Calu3 (cell line): Measurements from ENCODE around the gene SH3RF1. TPM values are rescaled to one million over a fixed set of nuclear protein-coding genes. Genes with fewer than 3 reads are reported as not detected.

Experiments
- BruUV-seq: library from RNA; stranded (reverse); fragments of 400-500 nt; replicated peaks from 2 replicates; lab custom pipeline; 2021; lab: Mats Ljungman, UMichigan
- CTCF ChIA-PET: fragments of 300-600 bp; sonication (Branson Sonifier 250); formaldehyde crosslinking; loops from one replicate; lab custom pipeline; 2022; ENCODE audit warnings: antibody characterized with exemption; lab: Charles Lee
- DNase-seq: peaks from one replicate; pipeline ENCODE4 v3.0.0; 2022
- H3K27ac Mint-ChIP-seq: one replicate; pipeline ENCODE4 v1.8.0; 2022; ENCODE audit warnings: mixed read lengths; ENCODE audit not compliant: unreplicated experiment
- H3K27me3 Mint-ChIP-seq: one replicate; pipeline ENCODE4 v1.8.0; 2022; ENCODE audit warnings: mixed read lengths; ENCODE audit not compliant: unreplicated experiment
- H3K36me3 Mint-ChIP-seq: one replicate; pipeline ENCODE4 v1.8.0; 2022; ENCODE audit warnings: mild to moderate bottlenecking, moderate library complexity, mixed read lengths; ENCODE audit not compliant: insufficient read depth, unreplicated experiment
- H3K4me1 Mint-ChIP-seq: one replicate; pipeline ENCODE4 v1.8.0; 2022; ENCODE audit warnings: mild to moderate bottlenecking, low read depth, mixed read lengths; ENCODE audit not compliant: unreplicated experiment
- H3K4me3 Mint-ChIP-seq: one replicate; pipeline ENCODE4 v1.8.0; 2022; ENCODE audit warnings: mild to moderate bottlenecking, low read depth, moderate library complexity, mixed read lengths; ENCODE audit not compliant: unreplicated experiment
- H3K9me3 Mint-ChIP-seq: one replicate; pipeline ENCODE4 v1.8.0; 2022; ENCODE audit warnings: low read depth, mixed read lengths; ENCODE audit not compliant: unreplicated experiment
- intact Hi-C: fragments of 100-400 bp; cut with micrococcal nuclease; formaldehyde crosslinking; loops from one replicate; pipeline ENCODE4 v1.10.0; 2022; ENCODE audit not compliant: unreplicated experiment
- total RNA-seq: library from RNA; stranded (reverse); gene quantifications from 2 replicates; pipeline ENCODE4 v1.2.3, GENCODE V29; 2022
- TF ChIP-seq, protein P1 (sequence below): fragments of 200-600 bp; IDR thresholded peaks from one replicate; pipeline ENCODE4 v1.8.0; 2022; ENCODE audit warnings: antibody characterized with exemption; ENCODE audit not compliant: unreplicated experiment

The SH3RF1 gene
- total RNA-seq, 1 experiment from 2014 or later, result 70.1 TPM

DNA sequence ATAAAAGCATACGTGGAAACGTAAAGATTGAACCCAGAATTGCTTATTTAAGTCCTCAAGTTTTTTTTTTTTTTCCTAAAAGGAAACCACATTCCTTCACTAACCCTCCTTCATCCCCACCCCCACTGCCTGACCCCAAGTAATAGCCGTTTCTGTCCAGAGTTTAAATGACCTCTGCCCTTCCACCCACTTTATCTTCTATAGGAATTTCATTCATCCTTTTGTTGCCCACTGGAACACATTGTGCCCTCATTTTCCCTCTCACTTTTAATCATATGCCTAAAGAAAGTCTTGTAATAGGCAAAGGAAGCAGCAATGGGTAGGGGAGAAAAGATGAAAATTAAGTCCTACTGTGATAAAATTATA lies 62.7 kb downstream of the SH3RF1 start:
- Mint-ChIP-seq H3K36me3 (peaks cover 32% of the 10 kb centered on the region), H3K27me3 (no peaks in the 10 kb centered on the region), H3K27ac (no peak overlapping the region), H3K4me3 (no peak overlapping the region), H3K4me1 (peaks cover 44% of the 10 kb centered on the region), H3K9me3 (no peaks in the 10 kb centered on the region)
- TF ChIP-seq, protein P1, sequence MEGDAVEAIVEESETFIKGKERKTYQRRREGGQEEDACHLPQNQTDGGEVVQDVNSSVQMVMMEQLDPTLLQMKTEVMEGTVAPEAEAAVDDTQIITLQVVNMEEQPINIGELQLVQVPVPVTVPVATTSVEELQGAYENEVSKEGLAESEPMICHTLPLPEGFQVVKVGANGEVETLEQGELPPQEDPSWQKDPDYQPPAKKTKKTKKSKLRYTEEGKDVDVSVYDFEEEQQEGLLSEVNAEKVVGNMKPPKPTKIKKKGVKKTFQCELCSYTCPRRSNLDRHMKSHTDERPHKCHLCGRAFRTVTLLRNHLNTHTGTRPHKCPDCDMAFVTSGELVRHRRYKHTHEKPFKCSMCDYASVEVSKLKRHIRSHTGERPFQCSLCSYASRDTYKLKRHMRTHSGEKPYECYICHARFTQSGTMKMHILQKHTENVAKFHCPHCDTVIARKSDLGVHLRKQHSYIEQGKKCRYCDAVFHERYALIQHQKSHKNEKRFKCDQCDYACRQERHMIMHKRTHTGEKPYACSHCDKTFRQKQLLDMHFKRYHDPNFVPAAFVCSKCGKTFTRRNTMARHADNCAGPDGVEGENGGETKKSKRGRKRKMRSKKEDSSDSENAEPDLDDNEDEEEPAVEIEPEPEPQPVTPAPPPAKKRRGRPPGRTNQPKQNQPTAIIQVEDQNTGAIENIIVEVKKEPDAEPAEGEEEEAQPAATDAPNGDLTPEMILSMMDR, result no peak
- intact Hi-C loops, result no loop called here
- no TSS peak for BruUV-seq
- no peak for DNase-seq
- CTCF ChIA-PET, result no interaction called here

DNA sequence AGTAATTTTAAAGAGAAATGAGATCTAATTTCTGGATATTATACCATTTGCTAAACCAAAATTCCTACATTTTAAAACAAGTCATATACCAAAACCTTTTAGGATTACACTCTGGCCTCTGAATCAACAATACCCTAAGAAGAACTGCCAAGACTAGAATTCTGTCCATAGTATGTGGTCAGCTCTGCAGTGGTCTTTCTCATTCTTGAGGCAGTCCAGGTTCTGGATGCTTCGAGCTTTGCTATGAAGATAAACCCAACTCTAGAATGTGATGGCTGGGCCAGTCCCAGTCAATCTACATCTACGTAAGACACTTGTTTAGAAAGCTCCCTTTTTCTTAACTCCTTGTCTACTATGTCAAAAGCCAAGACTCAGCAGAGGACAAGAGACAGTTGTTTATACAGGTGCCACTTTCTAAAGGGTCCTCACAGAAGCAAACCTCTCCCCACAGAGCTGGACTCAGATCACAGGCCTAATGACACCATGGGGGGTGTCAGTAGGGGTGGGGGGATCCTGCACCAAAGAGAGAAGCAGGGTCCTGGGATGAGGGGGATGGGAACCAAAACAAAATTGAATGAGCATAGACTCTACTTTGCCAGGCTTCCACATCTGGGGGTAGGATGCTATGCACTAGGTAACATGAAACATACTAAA lies 63.2 kb downstream of the SH3RF1 start:
- intact Hi-C loops, result no loop called here
- CTCF ChIA-PET, result no interaction called here
- Mint-ChIP-seq H3K4me3 (no peak overlapping the region), H3K9me3 (no peaks in the 10 kb centered on the region), H3K27me3 (no peaks in the 10 kb centered on the region), H3K4me1 (peaks cover 44% of the 10 kb centered on the region), H3K27ac (no peak overlapping the region), H3K36me3 (peaks cover 32% of the 10 kb centered on the region)
- no peak for DNase-seq
- TF ChIP-seq, protein P1, result no peak
- BruUV-seq, result no TSS peak

DNA sequence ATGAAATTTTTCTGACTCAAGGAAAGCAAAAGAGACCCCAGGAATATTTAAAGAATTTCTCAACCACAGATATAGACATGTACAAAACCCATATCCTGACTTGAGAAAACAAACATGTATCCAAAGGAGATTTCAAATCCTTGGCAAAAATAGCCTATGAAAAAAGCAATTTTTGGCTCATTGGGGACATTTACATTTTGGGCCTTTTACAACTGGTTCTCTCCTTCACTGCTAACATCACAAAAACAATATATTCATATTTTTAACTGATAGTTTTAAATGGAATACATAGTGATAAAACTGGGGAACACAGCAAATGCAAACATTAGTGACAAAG lies 65.0 kb downstream of the SH3RF1 start:
- DNase-seq, result no peak
- peaks cover 53% of the 10 kb centered on the region for H3K4me1 Mint-ChIP-seq
- no peak overlapping the region for H3K4me3 Mint-ChIP-seq
- intact Hi-C loops, result loop anchor here (2.0 kb wide), 2 partner anchors 19 to 63 kb away; no protein-coding TSS in a partner anchor
- H3K9me3 Mint-ChIP-seq, result no peaks in the 10 kb centered on the region
- H3K27me3 Mint-ChIP-seq, result no peaks in the 10 kb centered on the region
- CTCF ChIA-PET, result no interaction called here
- H3K27ac Mint-ChIP-seq, result peak overlapping the region; percentile 36
- TF ChIP-seq, protein P1, result no peak
- peaks cover 32% of the 10 kb centered on the region for H3K36me3 Mint-ChIP-seq
- BruUV-seq, result no TSS peak

DNA sequence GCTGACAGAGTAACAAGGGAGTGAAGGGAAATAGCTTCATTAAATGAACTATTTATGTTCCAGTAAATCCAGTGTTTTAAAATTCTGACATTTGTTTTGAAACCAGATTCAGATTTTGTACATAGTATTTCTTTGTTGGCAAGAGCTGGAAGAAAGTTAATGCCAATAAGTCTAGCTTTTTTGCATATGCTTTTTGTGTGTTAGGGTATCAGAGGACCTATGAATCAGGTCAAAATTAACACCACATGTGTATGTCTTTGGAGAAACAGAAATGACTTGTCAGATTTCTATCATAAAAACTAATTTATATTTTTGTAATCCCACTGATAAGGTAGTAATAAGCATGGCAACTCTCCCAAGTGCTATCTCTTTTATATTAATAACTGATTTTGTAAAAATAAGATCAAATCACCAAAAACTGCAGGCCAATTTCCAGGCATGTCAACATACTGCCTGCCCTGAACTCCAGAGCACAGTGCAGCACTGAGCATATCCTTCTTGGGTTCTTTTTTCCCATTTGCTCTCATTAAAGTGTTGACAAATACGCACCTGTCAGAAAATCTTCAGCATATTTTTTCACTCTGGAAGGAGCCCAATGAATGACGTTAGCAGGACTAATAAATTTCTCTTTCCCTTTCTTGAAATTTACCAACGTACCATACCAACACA lies 65.5 kb downstream of the SH3RF1 start:
- Mint-ChIP-seq H3K4me1 (peaks cover 50% of the 10 kb centered on the region), H3K4me3 (no peak overlapping the region), H3K27ac (peak overlapping the region; percentile 53), H3K9me3 (no peaks in the 10 kb centered on the region), H3K36me3 (peaks cover 31% of the 10 kb centered on the region), H3K27me3 (no peaks in the 10 kb centered on the region)
- no TSS peak for BruUV-seq
- DNase-seq, result no peak
- CTCF ChIA-PET, result interaction anchor here (0.7 to 1.2 kb wide), 2 partner anchors 12 to 20 kb away, joined by 3 read pairs; no protein-coding TSS in a partner anchor
- intact Hi-C loops, result loop anchor here (2.0 kb wide), 2 partner anchors 20 to 64 kb away; no protein-coding TSS in a partner anchor
- TF ChIP-seq, protein P1, result no peak
